Astrocyte (in vitro differentiated cells and primary cell): ENCODE data around the gene TRIM16. TPM values are rescaled to one million over a fixed set of nuclear protein-coding genes. Genes with fewer than 3 reads are reported as not detected.
"Not testable (repeated sequence)": the region's sequence is repeated elsewhere in the genome, so short reads cannot be mapped to it uniquely, and the experiment has no call there.

ENCODE experiments used
- DNase-seq: peaks from one replicate; pipeline ENCODE4 v3.0.0-alpha.2; 2010; ENCODE audit warnings: low read depth
- FAIRE-seq: peaks from 2 replicates; lab custom pipeline; 2011; peaks lifted over from hg19 to GRCh38; lab: Jason Lieb, UNC
- H2AFZ ChIP-seq: 2 replicates; pipeline ENCODE4 v1.6.0; 2012; ENCODE audit warnings: low read depth, low read length, inconsistent platforms
- H3K27ac ChIP-seq: 2 replicates; pipeline ENCODE4 v1.5.1; 2011; ENCODE audit warnings: low read depth, low read length, inconsistent platforms
- H3K27me3 ChIP-seq: 2 replicates; pipeline ENCODE4 v1.6.0; 2011; ENCODE audit warnings: low read length, inconsistent platforms; ENCODE audit not compliant: insufficient read depth
- H3K36me3 ChIP-seq: 2 replicates; pipeline ENCODE4 v1.5.1; 2011; ENCODE audit warnings: low read length, inconsistent platforms; ENCODE audit not compliant: insufficient read depth
- H3K4me1 ChIP-seq: 2 replicates; pipeline ENCODE4 v1.5.1; 2011; ENCODE audit warnings: low read length, inconsistent platforms; ENCODE audit not compliant: insufficient read depth
- H3K4me2 ChIP-seq: 2 replicates; pipeline ENCODE4 v1.6.0; 2012; ENCODE audit warnings: low read length, inconsistent platforms
- H3K4me3 ChIP-seq: 2 replicates; pipeline ENCODE4 v1.5.1; 2011; ENCODE audit warnings: low read depth, mild to moderate bottlenecking, low read length, inconsistent platforms; ENCODE audit not compliant: insufficient read depth
- H3K79me2 ChIP-seq: 2 replicates; pipeline ENCODE4 v1.6.0; 2012; ENCODE audit warnings: mild to moderate bottlenecking, low read length, inconsistent platforms; ENCODE audit not compliant: insufficient read depth
- H3K9ac ChIP-seq: 2 replicates; pipeline ENCODE4 v1.6.0; 2012; ENCODE audit warnings: mild to moderate bottlenecking, low read length, inconsistent platforms
- H3K9me3 ChIP-seq: 2 replicates; pipeline ENCODE4 v1.5.1; 2012; ENCODE audit warnings: low read depth, mild to moderate bottlenecking, low read length, inconsistent platforms; ENCODE audit not compliant: insufficient read depth
- H4K20me1 ChIP-seq: 2 replicates; pipeline ENCODE4 v1.6.0; 2012; ENCODE audit warnings: low read length, inconsistent platforms; ENCODE audit not compliant: insufficient read depth
- H3K27ac Mint-ChIP-seq: one replicate; pipeline ENCODE4 v1.8.0; 2021; ENCODE audit warnings: mild to moderate bottlenecking, mixed read lengths; ENCODE audit not compliant: unreplicated experiment
- H3K27me3 Mint-ChIP-seq: one replicate; pipeline ENCODE4 v1.8.0; 2021; ENCODE audit warnings: low read depth, mixed read lengths; ENCODE audit not compliant: unreplicated experiment
- H3K36me3 Mint-ChIP-seq: one replicate; pipeline ENCODE4 v1.8.0; 2021; ENCODE audit warnings: low read depth, mixed read lengths; ENCODE audit not compliant: unreplicated experiment
- H3K4me1 Mint-ChIP-seq: one replicate; pipeline ENCODE4 v1.8.0; 2021; ENCODE audit warnings: low read depth, mixed read lengths; ENCODE audit not compliant: unreplicated experiment
- H3K4me3 Mint-ChIP-seq: one replicate; pipeline ENCODE4 v1.8.0; 2021; ENCODE audit warnings: mild to moderate bottlenecking, moderate library complexity, mixed read lengths; ENCODE audit not compliant: unreplicated experiment
- H3K9me3 Mint-ChIP-seq: one replicate; pipeline ENCODE4 v1.8.0; 2021; ENCODE audit warnings: mild to moderate bottlenecking, mixed read lengths; ENCODE audit not compliant: unreplicated experiment
- total RNA-seq: library from RNA; stranded (reverse); gene quantifications from 2 replicates; pipeline ENCODE4 v1.2.1, GENCODE V29; 2021

Gene TRIM16
- total RNA-seq, 1 donor from 2014 or later, result 44.8 TPM

- H3K4me1 Mint-ChIP-seq, H3K9me3 ChIP-seq, H3K9ac ChIP-seq, DNase-seq, H3K4me2 ChIP-seq, H3K36me3 Mint-ChIP-seq, H3K27me3 ChIP-seq, H3K27ac ChIP-seq, H3K4me3 ChIP-seq, H2AFZ ChIP-seq, FAIRE-seq, H3K27me3 Mint-ChIP-seq, H3K79me2 ChIP-seq, H3K4me3 Mint-ChIP-seq, H3K4me1 ChIP-seq, H3K9me3 Mint-ChIP-seq, H3K36me3 ChIP-seq, H4K20me1 ChIP-seq, H3K27ac Mint-ChIP-seq: not testable (repeated sequence)
Observed at GRCh38 chr17:15687494-15687893, 3.4 kb upstream of the TRIM16 start.

GRCh38 chr17:15683135-15683534 is 976 bp downstream of the TRIM16 start:
- not testable (repeated sequence) for H3K27me3 ChIP-seq, H3K27ac Mint-ChIP-seq, H3K27ac ChIP-seq, H3K36me3 ChIP-seq, H3K9me3 Mint-ChIP-seq, H3K36me3 Mint-ChIP-seq, H3K9ac ChIP-seq, FAIRE-seq, H3K4me3 ChIP-seq, DNase-seq, H4K20me1 ChIP-seq, H3K4me1 ChIP-seq, H3K4me1 Mint-ChIP-seq, H3K27me3 Mint-ChIP-seq, H3K79me2 ChIP-seq, H3K9me3 ChIP-seq
- peak overlapping the region; percentile 96 for H3K4me3 Mint-ChIP-seq
- peak overlapping the region; percentile 92 for H3K4me2 ChIP-seq
- peak overlapping the region; percentile 68 for H2AFZ ChIP-seq

- not testable (repeated sequence) for H4K20me1 ChIP-seq, H3K27me3 ChIP-seq, H3K9ac ChIP-seq, H3K27me3 Mint-ChIP-seq, H3K27ac ChIP-seq, H3K27ac Mint-ChIP-seq, H3K9me3 ChIP-seq, H3K9me3 Mint-ChIP-seq, DNase-seq, H3K79me2 ChIP-seq, H3K4me1 ChIP-seq, H3K4me2 ChIP-seq, H3K4me1 Mint-ChIP-seq, H3K36me3 ChIP-seq, H2AFZ ChIP-seq, H3K4me3 Mint-ChIP-seq, H3K4me3 ChIP-seq, FAIRE-seq
- H3K36me3 Mint-ChIP-seq, result peaks cover 13% of the 10 kb centered on the region
Observed at GRCh38 chr17:15675991-15676390, 8.1 kb downstream of the TRIM16 start.

- H3K4me1 Mint-ChIP-seq, H3K27ac ChIP-seq, H3K27me3 ChIP-seq, H3K27ac Mint-ChIP-seq, H3K4me1 ChIP-seq, H3K27me3 Mint-ChIP-seq, H4K20me1 ChIP-seq, H3K79me2 ChIP-seq, H3K36me3 ChIP-seq, H3K4me3 Mint-ChIP-seq, H3K9me3 ChIP-seq, FAIRE-seq, H3K4me2 ChIP-seq, H2AFZ ChIP-seq, DNase-seq, H3K4me3 ChIP-seq, H3K9me3 Mint-ChIP-seq, H3K9ac ChIP-seq: not testable (repeated sequence)
- H3K36me3 Mint-ChIP-seq, result peaks cover 10% of the 10 kb centered on the region
Observed at GRCh38 chr17:15674640-15675039, 9.5 kb downstream of the TRIM16 start.

GRCh38 chr17:15669526-15669925 is 14.6 kb downstream of the TRIM16 start:
- H3K4me2 ChIP-seq, result not testable (repeated sequence)
- FAIRE-seq, result peak; percentile 58

More at GRCh38 chr17:15669526-15669925, 14.6 kb downstream of the TRIM16 start:
- H4K20me1 ChIP-seq, H3K27ac Mint-ChIP-seq, H3K4me1 Mint-ChIP-seq, H3K9ac ChIP-seq, H3K4me3 ChIP-seq, H3K36me3 ChIP-seq, H3K4me1 ChIP-seq, H3K9me3 ChIP-seq, H3K27ac ChIP-seq, H3K27me3 Mint-ChIP-seq, DNase-seq, H3K27me3 ChIP-seq, H3K79me2 ChIP-seq, H2AFZ ChIP-seq, H3K4me3 Mint-ChIP-seq, H3K9me3 Mint-ChIP-seq: not testable (repeated sequence)
- peaks cover 10% of the 10 kb centered on the region for H3K36me3 Mint-ChIP-seq
